ENCODE data around the gene OBP2B. TPM values are rescaled to one million over a fixed set of nuclear protein-coding genes. Genes with fewer than 3 reads are reported as not detected.
A peak's percentile ranks its signal among the peaks of the same experiment; 100 is the strongest.

Gene OBP2B
- total RNA-seq, 1 donor from 2014 or later, result not detected

- DNase-seq (ENCODE audit: low read depth in 2 of 2), result no peak
Measured at GRCh38 chr9:133169102-133169501, 39.9 kb downstream of the OBP2B start.

GRCh38 chr9:133168432-133168831 is 40.6 kb downstream of the OBP2B start:
- DNase-seq (ENCODE audit: low read depth in 2 of 2), result no peak

GRCh38 chr9:133167769-133168168 is 41.3 kb downstream of the OBP2B start:
- no peak for DNase-seq (ENCODE audit: low read depth in 2 of 2)

- no peak for DNase-seq (ENCODE audit: low read depth in 2 of 2)
Measured at GRCh38 chr9:133167096-133167730, 41.8 kb downstream of the OBP2B start.

- DNase-seq (ENCODE audit: low read depth in 2 of 2), result no peak
Measured at GRCh38 chr9:133166392-133166791, 42.7 kb downstream of the OBP2B start.

- DNase-seq (ENCODE audit: low read depth in 2 of 2), result no peak
Measured at GRCh38 chr9:133165452-133165730, 43.7 kb downstream of the OBP2B start.

- no peak for DNase-seq (ENCODE audit: low read depth in 2 of 2)
Measured at GRCh38 chr9:133164191-133164590, 44.9 kb downstream of the OBP2B start.

- peak in 1 of 2 donors; percentile 56 for DNase-seq (ENCODE audit: low read depth in 2 of 2)
Measured at GRCh38 chr9:133163504-133164172, 45.4 kb downstream of the OBP2B start, which contains the start of gene GBGT1. Gene GBGT1 (minus strand): TSS chr9:133163914. CDS start chr9:133162412, 1,502 bp downstream.

- no peak for DNase-seq (ENCODE audit: low read depth in 2 of 2)
Measured at GRCh38 chr9:133162861-133163503, 46.1 kb downstream of the OBP2B start.

- no peak for DNase-seq (ENCODE audit: low read depth in 2 of 2)
Measured at GRCh38 chr9:133161547-133161950, 47.5 kb downstream of the OBP2B start.

GRCh38 chr9:133160742-133161546 is 48.1 kb downstream of the OBP2B start:
- DNase-seq (ENCODE audit: low read depth in 2 of 2), result peak in 1 of 2 donors; percentile 63

GRCh38 chr9:133158695-133159094 is 50.4 kb downstream of the OBP2B start:
- DNase-seq (ENCODE audit: low read depth in 2 of 2), result no peak

Other genes starting within 250 kb of the OBP2B start
- gene GFI1B, start 230.6 kb downstream of the OBP2B start, total RNA-seq, result under 0.01 TPM in 1 of 2 replicates, not detected in the other
- gene GTF3C5, start 178.3 kb downstream of the OBP2B start, total RNA-seq, result 37.4 and 44.5 TPM in 2 replicates
- 0.13 TPM in 2 replicates for gene CEL, start 147.3 kb downstream of the OBP2B start, total RNA-seq
- 25.4 and 56.5 TPM in 2 replicates for gene RALGDS, start 88.0 kb downstream of the OBP2B start, total RNA-seq
- 21.3 and 37.7 TPM in 2 replicates for gene GBGT1, start 45.3 kb downstream of the OBP2B start, total RNA-seq
- gene ABO, start 66.0 kb upstream of the OBP2B start, total RNA-seq, result 0.39 and 0.63 TPM in 2 replicates
- gene SURF6, start 126.9 kb upstream of the OBP2B start, total RNA-seq, result 5.3 and 7.3 TPM in 2 replicates
- 10.3 and 19.1 TPM in 2 replicates for gene MED22, start 138.9 kb upstream of the OBP2B start, total RNA-seq
- gene RPL7A, start 139.0 kb upstream of the OBP2B start, total RNA-seq, result 1,768 and 1,981 TPM in 2 replicates
- 19.7 and 21.6 TPM in 2 replicates for gene SURF1, start 147.2 kb upstream of the OBP2B start, total RNA-seq
- gene SURF2, start 147.3 kb upstream of the OBP2B start, total RNA-seq, result 9.6 and 15.3 TPM in 2 replicates
- gene SURF4, start 166.8 kb upstream of the OBP2B start, total RNA-seq, result 270 and 365 TPM in 2 replicates
- gene STKLD1, start 167.1 kb upstream of the OBP2B start, total RNA-seq, result 0.26 and 0.38 TPM in 2 replicates
- gene REXO4, start 208.8 kb upstream of the OBP2B start, total RNA-seq, result 12.1 and 13.3 TPM in 2 replicates
- 0.39 and 1.0 TPM in 2 replicates for gene ADAMTS13, start 213.1 kb upstream of the OBP2B start, total RNA-seq

Measured in dermis microvascular lymphatic vessel endothelial cell (primary cell).